ENCODE results near the gene SHC3. TPM values are rescaled to one million over a fixed set of nuclear protein-coding genes. Genes with fewer than 3 reads are reported as not detected.

The SHC3 gene
- total RNA-seq, 2 experiments from 2014 or later, result not detected

GRCh38 chr9:89165880-89166279 lies 12.7 kb downstream of the SHC3 start:
- peaks cover 32% of the 10 kb centered on the region for H3K27me3 Mint-ChIP-seq
- intact Hi-C loops (cut with DNase I, micrococcal nuclease), result no loop called here

GRCh38 chr9:89165341-89165740 lies 13.3 kb downstream of the SHC3 start:
- DNase-seq, result no peak
- peaks cover 37% of the 10 kb centered on the region for H3K27me3 Mint-ChIP-seq
- intact Hi-C loops (cut with DNase I, micrococcal nuclease), result no loop called here
- no peak overlapping the region for H3K27ac ChIP-seq (ENCODE audit: low read depth in 1 of 2, low read length in 2 of 2)
- H3K27ac Mint-ChIP-seq, result no peak overlapping the region
- POLR2A ChIA-PET, result no interaction called here
- H3K27me3 ChIP-seq (ENCODE audit: control insufficient read depth in 1 of 2, insufficient read depth in 2 of 2, low read length in 2 of 2), result peaks cover 5% of the 10 kb centered on the region in 2 experiments
- H3K4me1 Mint-ChIP-seq (ENCODE audit: low read depth), result no peaks in the 10 kb centered on the region
- H3K4me3 ChIP-seq (ENCODE audit: low read length), result no peak overlapping the region
- no peaks in the 10 kb centered on the region for H3K4me1 ChIP-seq (ENCODE audit: insufficient read depth, low read length)
- no peaks in the 10 kb centered on the region for H3K36me3 ChIP-seq (ENCODE audit: insufficient read depth, low read length)
- CTCF ChIA-PET, result no interaction called here
- H3K9me3 ChIP-seq (ENCODE audit: control insufficient read depth in 1 of 2, insufficient read depth in 1 of 2, low read length in 2 of 2), result peaks cover 0 to 3% of the 10 kb centered on the region in 2 experiments
- no peak for TF ChIP-seq CTCF (IDR thresholded peaks at IDR 0.05)
- H3K36me3 Mint-ChIP-seq (ENCODE audit: low read depth), result no peaks in the 10 kb centered on the region
- H3K4me3 Mint-ChIP-seq, result no peak overlapping the region
- ATAC-seq (ENCODE audit: poor library complexity), result no peak
- no peaks in the 10 kb centered on the region for H3K9me3 Mint-ChIP-seq

More at GRCh38 chr9:89165880-89166279, 12.7 kb downstream of the SHC3 start:
- Histone ChIP-seq H3K4me3 (ENCODE audit: low read length) (no peak overlapping the region), H3K27me3 (ENCODE audit: control insufficient read depth in 1 of 2, insufficient read depth in 2 of 2, low read length in 2 of 2) (peaks cover 5% of the 10 kb centered on the region in 2 experiments), H3K27ac (ENCODE audit: low read depth in 1 of 2, low read length in 2 of 2) (no peak overlapping the region), H3K9me3 (ENCODE audit: control insufficient read depth in 1 of 2, insufficient read depth in 1 of 2, low read length in 2 of 2) (peaks cover 0 to under 1% of the 10 kb centered on the region in 2 experiments), H3K4me1 (ENCODE audit: insufficient read depth, low read length) (no peaks in the 10 kb centered on the region), H3K36me3 (ENCODE audit: insufficient read depth, low read length) (no peaks in the 10 kb centered on the region)
- Mint-ChIP-seq H3K4me3 (no peak overlapping the region), H3K9me3 (no peaks in the 10 kb centered on the region), H3K36me3 (ENCODE audit: low read depth) (no peaks in the 10 kb centered on the region), H3K27ac (no peak overlapping the region), H3K4me1 (ENCODE audit: low read depth) (no peaks in the 10 kb centered on the region)
- ATAC-seq (ENCODE audit: poor library complexity) (no peak), DNase-seq (no peak)
- ChIA-PET CTCF (no interaction called here), POLR2A (no interaction called here)
- TF ChIP-seq CTCF (IDR thresholded peaks at IDR 0.05), result no peak

GRCh38 chr9:89161221-89161620 lies 17.4 kb downstream of the SHC3 start:
- Histone ChIP-seq H3K4me3 (ENCODE audit: low read length) (no peak overlapping the region), H3K9me3 (ENCODE audit: control insufficient read depth in 1 of 2, insufficient read depth in 1 of 2, low read length in 2 of 2) (peaks cover 0 to 3% of the 10 kb centered on the region in 2 experiments), H3K27me3 (ENCODE audit: control insufficient read depth in 1 of 2, insufficient read depth in 2 of 2, low read length in 2 of 2) (peaks cover 3 to 14% of the 10 kb centered on the region in 2 experiments), H3K36me3 (ENCODE audit: insufficient read depth, low read length) (no peaks in the 10 kb centered on the region), H3K27ac (ENCODE audit: low read depth in 1 of 2, low read length in 2 of 2) (no peak overlapping the region), H3K4me1 (ENCODE audit: insufficient read depth, low read length) (no peaks in the 10 kb centered on the region)
- no peak overlapping the region for H3K4me3 Mint-ChIP-seq
- H3K4me1 Mint-ChIP-seq (ENCODE audit: low read depth), result no peaks in the 10 kb centered on the region
- CTCF ChIA-PET, result no interaction called here
- POLR2A ChIA-PET, result no interaction called here
- TF ChIP-seq CTCF (IDR thresholded peaks at IDR 0.05), result no peak
- H3K9me3 Mint-ChIP-seq, result no peaks in the 10 kb centered on the region
- ATAC-seq (ENCODE audit: poor library complexity), result no peak
- H3K36me3 Mint-ChIP-seq (ENCODE audit: low read depth), result no peaks in the 10 kb centered on the region
- peaks cover 57% of the 10 kb centered on the region for H3K27me3 Mint-ChIP-seq
- intact Hi-C loops (cut with DNase I, micrococcal nuclease), result no loop called here
- H3K27ac Mint-ChIP-seq, result no peak overlapping the region
- DNase-seq, result no peak

Data from CD4-positive, alpha-beta T cell (primary cell).